Fibroblast of villous mesenchyme (primary cell): ENCODE measurements around the gene ZNF862. TPM values are rescaled to one million over a fixed set of nuclear protein-coding genes. Genes with fewer than 3 reads are reported as not detected.
"Not testable (repeated sequence)": the region's sequence is repeated elsewhere in the genome, so short reads cannot be mapped to it uniquely, and the experiment has no call there.

ENCODE experiments used
- DNase-seq: peaks from one replicate; pipeline ENCODE4 v3.0.0-alpha.2; 2010; ENCODE audit warnings: low read depth
- H3K4me3 ChIP-seq: 2 replicates; pipeline ENCODE4 v1.5.1; 2011; ENCODE audit warnings: low read depth, mild to moderate bottlenecking, low read length
- CTCF ChIP-seq: IDR thresholded peaks from 2 replicates; pipeline ENCODE4 v1.5.1; 2012; ENCODE audit warnings: low read depth, mild to moderate bottlenecking, low read length; ENCODE audit not compliant: insufficient read depth
- total RNA-seq: library from RNA; depleted of rRNA; stranded (reverse); fragments of >200 nt; gene quantifications from 2 replicates; pipeline ENCODE4 v1.2.3, GENCODE V29; 2012

Gene ZNF862
- total RNA-seq, 1 donor = 8.2 TPM

GRCh38 chr7:149827089-149827981 is 10.8 kb upstream of the ZNF862 start:
- no peak for DNase-seq
- TF ChIP-seq CTCF = no peak
- H3K4me3 ChIP-seq = no peak overlapping the region

GRCh38 chr7:149828357-149829309 is 9.5 kb upstream of the ZNF862 start:
- H3K4me3 ChIP-seq = no peak overlapping the region
- no peak for TF ChIP-seq CTCF
- no peak for DNase-seq

GRCh38 chr7:149830527-149830926 is 7.6 kb upstream of the ZNF862 start:
- H3K4me3 ChIP-seq, DNase-seq: not testable (repeated sequence)

- DNase-seq = no peak
- H3K4me3 ChIP-seq = no peak overlapping the region
- TF ChIP-seq CTCF = no peak
Observed at GRCh38 chr7:149830997-149831740, 7.0 kb upstream of the ZNF862 start.

- no peak for TF ChIP-seq CTCF
- no peak for DNase-seq
- no peak overlapping the region for H3K4me3 ChIP-seq
Observed at GRCh38 chr7:149831741-149832219, 6.4 kb upstream of the ZNF862 start.

GRCh38 chr7:149832332-149833041 is 5.7 kb upstream of the ZNF862 start:
- no peak for TF ChIP-seq CTCF
- DNase-seq = no peak
- H3K4me3 ChIP-seq = no peak overlapping the region
